RWPE2 (cell line): Measurements from ENCODE around the gene SPRING1.
A peak's percentile ranks its signal among the peaks of the same experiment; 100 is the strongest.

Experiments used
- ATAC-seq: fragments of 200-7000 bp; cut with Tn5 transposase; 3 replicates; pipeline ENCODE4 v1.9.1; 2021; ENCODE audit warnings: low read depth
- DNase-seq: peaks from one replicate; pipeline ENCODE4 v3.0.0-alpha.2; 2020; ENCODE audit warnings: low spot score
- H3K27ac ChIP-seq: fragments of 450-650 bp; 2 replicates; pipeline ENCODE4 v1.5.1; 2017; ENCODE audit warnings: mild to moderate bottlenecking; ENCODE audit not compliant: poor library complexity, severe bottlenecking
- H3K27me3 ChIP-seq: fragments of 250-450 bp; sonication (Bioruptor Pico); 2 replicates; pipeline ENCODE4 v1.5.1; 2021; ENCODE audit warnings: mild to moderate bottlenecking, moderate library complexity; ENCODE audit not compliant: insufficient read depth, poor library complexity, severe bottlenecking
- H3K36me3 ChIP-seq: fragments of 250-450 bp; sonication (Bioruptor Pico); 2 replicates; pipeline ENCODE4 v1.5.1; 2020; ENCODE audit warnings: low read depth, mild to moderate bottlenecking, moderate library complexity
- H3K4me1 ChIP-seq: fragments of 250-450 bp; sonication (Bioruptor Pico); 2 replicates; pipeline ENCODE4 v1.5.1; 2021; ENCODE audit warnings: mild to moderate bottlenecking, moderate library complexity; ENCODE audit not compliant: insufficient read depth, poor library complexity, severe bottlenecking
- H3K4me3 ChIP-seq: fragments of 250-450 bp; sonication (Bioruptor Pico); 2 replicates; pipeline ENCODE4 v1.5.1; 2021; ENCODE audit warnings: mild to moderate bottlenecking, moderate library complexity; ENCODE audit not compliant: severe bottlenecking
- H3K9me3 ChIP-seq: fragments of 250-450 bp; sonication (Bioruptor Pico); 2 replicates; pipeline ENCODE4 v1.5.1; 2021; ENCODE audit warnings: mild to moderate bottlenecking, moderate library complexity; ENCODE audit not compliant: severe bottlenecking
- CTCF ChIP-seq: fragments of 450-650 bp; IDR thresholded peaks from one replicate; pipeline ENCODE4 v1.5.1; 2017; ENCODE audit warnings: mild to moderate bottlenecking, moderate library complexity; ENCODE audit not compliant: poor library complexity, severe bottlenecking

Gene SPRING1, protein sequence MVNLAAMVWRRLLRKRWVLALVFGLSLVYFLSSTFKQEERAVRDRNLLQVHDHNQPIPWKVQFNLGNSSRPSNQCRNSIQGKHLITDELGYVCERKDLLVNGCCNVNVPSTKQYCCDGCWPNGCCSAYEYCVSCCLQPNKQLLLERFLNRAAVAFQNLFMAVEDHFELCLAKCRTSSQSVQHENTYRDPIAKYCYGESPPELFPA

DNA sequence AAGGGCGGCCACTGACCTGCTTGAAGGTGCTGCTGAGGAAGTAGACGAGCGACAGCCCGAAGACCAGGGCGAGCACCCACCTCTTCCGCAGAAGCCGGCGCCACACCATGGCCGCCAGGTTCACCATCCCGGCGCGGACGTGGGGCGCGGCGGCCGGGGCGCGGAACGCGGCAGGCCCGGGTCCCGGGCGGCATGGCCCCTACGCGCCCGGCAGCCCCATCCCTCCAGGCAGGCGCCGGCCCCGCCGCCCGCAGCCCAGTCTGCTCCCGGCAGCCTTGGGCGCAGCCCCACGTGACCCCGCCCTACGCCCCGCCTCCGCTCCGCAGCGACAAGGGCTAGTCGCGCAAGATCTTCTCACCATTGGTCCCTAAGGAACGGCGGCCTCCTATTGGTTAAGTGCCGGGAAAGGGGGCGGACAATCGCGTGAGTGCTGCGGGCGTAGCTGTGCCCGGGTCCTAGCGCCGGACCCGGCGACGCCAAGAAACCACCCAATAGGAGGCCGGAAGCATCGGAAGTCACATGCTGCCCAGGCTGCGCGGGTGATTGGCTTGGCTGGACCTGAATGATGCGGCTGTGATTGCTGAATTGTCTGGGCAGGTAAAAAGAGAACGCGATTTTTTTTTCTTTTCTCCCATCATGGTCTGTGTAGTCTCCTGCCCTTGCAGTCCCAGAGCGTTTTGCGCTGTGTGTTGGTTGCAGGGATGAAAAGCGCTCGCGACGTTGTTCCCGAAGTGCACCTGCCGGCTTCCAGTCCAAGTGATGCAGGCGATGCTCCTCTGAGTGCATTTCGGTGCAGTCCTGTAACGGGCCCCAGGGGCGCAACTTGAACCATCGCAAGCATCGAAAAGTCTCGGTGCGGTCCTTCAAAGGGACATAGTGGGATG is at the start of gene SPRING1, which contains the start of gene RNFT2:
SPRING1 (minus strand) TSS at position 296 of the 884 bp plus-strand sequence; CDS start at position 127, 169 bp downstream.
RNFT2 (plus strand) TSS at position 542 of the 884 bp plus-strand sequence. CDS start 2,183 bp downstream, outside the sequence.
- H3K9me3 ChIP-seq = no peaks in the 10 kb centered on the region
- H3K36me3 ChIP-seq = peaks cover 16% of the 10 kb centered on the region
- H3K27ac ChIP-seq = no peak within 1 kb of the TSS
- peak; percentile 98 for ATAC-seq
- TF ChIP-seq CTCF = no peak
- DNase-seq = peak; percentile 99
- H3K4me3 ChIP-seq = peak within 1 kb of the TSS; percentile 59
- no peaks in the 10 kb centered on the region for H3K27me3 ChIP-seq
- H3K4me1 ChIP-seq = no peaks in the 10 kb centered on the region

DNA sequence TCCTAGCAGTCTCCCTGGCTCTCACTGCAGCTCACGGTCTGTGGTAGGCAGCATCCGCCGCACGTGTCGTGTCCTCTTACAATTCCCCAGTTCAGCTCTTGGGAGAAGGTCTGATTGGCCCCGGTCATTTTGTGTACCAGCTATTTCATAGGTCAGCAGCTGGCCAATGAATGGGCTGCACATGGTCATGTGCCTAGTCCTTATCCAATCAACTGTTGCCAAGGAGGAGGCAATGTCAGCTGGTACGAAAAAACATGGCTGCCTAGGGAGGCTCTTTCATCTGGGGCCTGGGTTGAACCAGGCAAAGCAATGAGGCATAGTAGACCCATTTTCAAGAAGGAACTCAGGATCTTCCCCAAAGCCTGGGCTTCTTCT is 46.4 kb upstream of the SPRING1 start:
- H3K36me3 ChIP-seq = no peaks in the 10 kb centered on the region
- no peak for TF ChIP-seq CTCF
- no peak for DNase-seq
- no peaks in the 10 kb centered on the region for H3K4me1 ChIP-seq
- no peaks in the 10 kb centered on the region for H3K9me3 ChIP-seq
- no peaks in the 10 kb centered on the region for H3K27me3 ChIP-seq
- H3K4me3 ChIP-seq = no peak overlapping the region
- H3K27ac ChIP-seq = no peak overlapping the region
- ATAC-seq = no peak

DNA sequence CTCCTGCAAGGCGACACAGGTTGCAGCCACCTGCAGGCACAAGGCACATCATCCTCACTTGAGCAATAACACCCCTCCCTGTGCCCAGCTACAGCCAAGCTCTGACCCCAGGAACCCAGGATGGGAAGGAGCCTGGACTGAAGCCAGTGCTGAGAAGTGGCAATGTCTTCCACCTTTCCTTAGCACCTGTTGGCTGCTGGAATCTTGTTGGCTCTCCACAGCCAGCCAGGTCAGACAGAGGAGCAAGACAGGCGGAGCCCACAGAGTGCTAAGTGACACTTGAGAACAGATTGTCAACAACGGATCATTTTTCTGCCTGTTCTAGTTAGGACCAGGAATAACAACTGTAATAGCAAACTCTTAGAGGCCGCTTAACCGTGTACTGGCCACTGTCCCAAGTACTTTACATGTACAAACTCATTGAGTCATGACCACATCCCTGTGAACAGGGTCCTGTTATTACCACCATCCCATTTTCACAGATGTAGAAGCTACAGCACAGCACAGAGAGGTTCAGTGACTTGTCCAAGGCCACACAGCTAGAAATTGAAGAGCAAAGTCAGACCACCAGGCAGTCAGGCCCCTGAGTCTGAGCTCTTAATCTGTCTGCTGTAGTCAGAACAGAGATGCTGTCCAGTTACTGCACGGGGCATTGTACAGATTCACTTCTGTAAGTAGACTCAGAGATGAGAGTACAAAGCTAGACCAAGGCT is 45.8 kb upstream of the SPRING1 start:
- no peak for DNase-seq
- no peak overlapping the region for H3K4me3 ChIP-seq
- ATAC-seq = no peak
- no peak for TF ChIP-seq CTCF
- H3K4me1 ChIP-seq = no peaks in the 10 kb centered on the region
- H3K9me3 ChIP-seq = no peaks in the 10 kb centered on the region
- no peak overlapping the region for H3K27ac ChIP-seq
- no peaks in the 10 kb centered on the region for H3K27me3 ChIP-seq
- H3K36me3 ChIP-seq = no peaks in the 10 kb centered on the region

DNA sequence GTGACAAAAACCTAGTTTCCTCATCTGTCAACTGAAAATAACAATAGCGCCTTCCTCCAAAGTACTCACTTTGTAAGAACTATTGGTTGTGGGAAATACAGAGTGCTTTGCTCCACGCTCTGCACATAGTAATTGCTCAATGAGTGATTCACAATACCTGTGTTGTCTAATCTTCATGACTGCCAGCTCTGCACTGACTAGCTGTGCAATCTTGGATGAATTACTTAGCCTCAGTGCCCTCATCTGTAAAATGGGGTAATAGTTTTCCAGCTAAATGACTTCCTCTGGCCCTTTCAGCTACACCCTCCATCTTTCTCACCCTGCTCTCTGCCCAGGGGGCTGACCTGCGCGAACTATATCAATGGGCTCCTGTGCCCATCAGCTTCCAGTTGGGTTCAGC is 43.1 kb upstream of the SPRING1 start:
- ATAC-seq (no peak), DNase-seq (no peak)
- Histone ChIP-seq H3K4me1 (no peaks in the 10 kb centered on the region), H3K27ac (no peak overlapping the region), H3K27me3 (no peaks in the 10 kb centered on the region), H3K4me3 (no peak overlapping the region), H3K36me3 (no peaks in the 10 kb centered on the region), H3K9me3 (no peaks in the 10 kb centered on the region)
- no peak for TF ChIP-seq CTCF
